HT1080 (cell line): Measurements from ENCODE around the gene PADI1. TPM values are rescaled to one million over a fixed set of nuclear protein-coding genes. Genes with fewer than 3 reads are reported as not detected.

Experiments
- DNase-seq: peaks from one replicate; pipeline ENCODE4 v3.0.0-alpha.2; 2015; ENCODE audit warnings: low read depth
- total RNA-seq: library from RNA; depleted of rRNA; stranded (reverse); fragments of >200 nt; shearing (Covaris generic); gene quantifications from 2 replicates; pipeline ENCODE4 v1.2.3, GENCODE V29; 2014

The PADI1 gene
- total RNA-seq, 1 experiment from 2014 or later, result 0.66 TPM

DNA sequence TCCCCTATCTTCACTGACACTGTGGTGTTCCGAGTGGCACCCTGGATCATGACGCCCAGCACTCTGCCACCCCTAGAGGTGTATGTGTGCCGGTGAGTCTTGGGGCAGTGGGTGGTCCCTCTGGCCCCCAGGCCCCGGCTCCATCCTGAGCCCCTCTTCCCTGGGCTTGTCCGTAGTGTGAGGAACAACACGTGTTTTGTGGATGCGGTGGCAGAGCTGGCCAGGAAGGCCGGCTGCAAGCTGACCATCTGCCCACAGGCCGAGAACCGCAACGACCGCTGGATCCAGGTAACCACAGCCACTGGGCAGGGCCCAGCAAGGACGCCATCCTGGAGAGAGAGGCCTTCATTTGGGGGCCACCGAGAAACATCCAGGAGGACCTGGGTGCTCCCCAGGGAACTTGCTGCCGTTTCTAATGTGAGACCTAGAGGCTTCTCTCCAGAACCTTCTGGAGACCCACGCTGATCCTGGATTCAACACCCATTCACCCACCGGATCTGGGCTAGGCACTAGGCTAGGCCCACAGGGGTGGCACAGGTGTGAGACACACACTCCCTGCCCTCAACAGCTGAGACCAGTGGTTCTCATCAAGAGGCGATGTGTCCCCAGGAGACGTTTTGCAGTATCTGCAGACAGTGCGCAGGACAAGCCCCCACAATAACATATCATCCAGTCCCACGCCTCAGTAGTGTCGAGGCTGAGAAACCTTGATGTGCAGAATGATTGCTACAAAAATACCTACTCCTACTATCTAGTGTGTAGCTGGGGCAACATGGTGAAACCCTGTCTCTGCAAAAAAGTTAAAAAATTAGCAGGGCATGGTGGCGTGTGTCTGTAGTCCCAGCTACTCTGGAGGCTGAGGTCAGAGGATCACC lies 66.2 kb downstream of the PADI1 start:
- no peak for DNase-seq

DNA sequence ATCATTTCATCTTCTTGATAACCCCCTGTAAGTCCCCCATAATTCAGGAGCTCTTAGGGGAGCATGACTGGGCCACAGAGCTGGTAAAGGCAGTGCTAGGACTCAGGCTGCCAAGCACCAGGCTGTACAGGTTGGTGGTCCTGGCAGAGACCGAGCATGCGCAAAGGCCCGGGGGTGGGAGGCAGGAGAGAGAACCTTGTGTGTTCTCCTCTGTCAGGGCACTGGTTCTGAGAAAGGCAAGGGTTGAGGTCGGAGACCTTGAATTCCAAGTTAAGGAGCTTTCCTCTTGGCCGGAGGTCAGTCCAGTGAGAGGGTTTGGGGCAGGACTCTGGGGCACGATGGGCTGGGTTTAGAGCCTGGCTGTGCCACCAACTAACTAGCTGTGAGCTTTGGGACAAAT lies 67.1 kb downstream of the PADI1 start:
- DNase-seq, result no peak

GRCh38 chr1:17272646-17273045 lies 67.7 kb downstream of the PADI1 start:
- DNase-seq, result no peak

- DNase-seq, result no peak
These were observed 68.2 kb downstream of the PADI1 start for GRCh38 chr1:17273096-17273495.

DNA sequence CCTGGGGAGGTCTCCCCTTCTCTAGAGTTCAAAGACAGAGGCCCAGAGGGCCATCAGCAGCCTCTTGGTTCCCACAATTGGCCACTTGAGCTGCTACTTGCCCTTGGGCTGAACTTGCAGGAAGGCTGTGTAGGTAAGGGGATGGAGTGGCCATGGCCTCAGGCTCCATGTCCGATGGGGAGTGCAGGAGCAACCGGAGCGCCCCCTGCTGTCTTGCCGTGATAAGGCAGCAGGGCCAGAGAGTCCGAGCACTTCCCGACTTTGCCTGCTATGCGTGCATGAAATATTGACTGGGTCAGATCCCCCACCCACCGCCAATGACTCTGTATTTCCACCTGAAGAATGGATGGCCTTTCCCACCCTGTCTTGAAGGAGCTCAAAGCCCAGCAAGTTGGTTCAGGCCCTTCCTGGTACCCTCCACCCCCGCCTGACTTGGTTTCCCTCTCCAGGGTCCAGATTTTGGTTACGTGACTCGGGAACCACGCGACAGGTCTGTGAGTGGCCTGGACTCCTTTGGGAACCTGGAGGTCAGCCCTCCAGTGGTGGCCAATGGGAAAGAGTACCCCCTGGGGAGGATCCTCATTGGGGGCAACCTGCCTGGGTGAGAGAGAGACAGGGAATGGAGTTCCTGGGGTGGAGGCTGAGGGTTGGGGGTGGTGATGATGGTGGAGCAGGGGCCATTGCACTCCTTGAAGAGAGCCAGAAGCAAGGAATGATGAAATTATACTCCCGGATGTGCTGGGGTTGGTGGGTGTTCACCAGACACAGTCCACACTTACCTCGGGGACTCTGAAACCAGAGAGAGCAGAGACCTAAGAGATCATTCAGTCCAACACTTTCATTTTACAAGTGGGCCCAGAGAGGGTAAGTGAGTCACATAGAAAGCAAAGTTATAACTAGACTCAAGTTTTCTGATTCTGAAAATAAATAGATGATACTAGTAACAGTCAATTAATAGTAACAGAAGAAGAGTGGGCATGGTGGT lies 69.5 kb downstream of the PADI1 start:
- DNase-seq, result peak; percentile 66

GRCh38 chr1:17276568-17276967 lies 71.6 kb downstream of the PADI1 start:
- peak; percentile 90 for DNase-seq

GRCh38 chr1:17277511-17278159 lies 72.7 kb downstream of the PADI1 start:
- DNase-seq, result no peak

GRCh38 chr1:17278996-17279830 lies 74.3 kb downstream of the PADI1 start:
- DNase-seq, result no peak

DNA sequence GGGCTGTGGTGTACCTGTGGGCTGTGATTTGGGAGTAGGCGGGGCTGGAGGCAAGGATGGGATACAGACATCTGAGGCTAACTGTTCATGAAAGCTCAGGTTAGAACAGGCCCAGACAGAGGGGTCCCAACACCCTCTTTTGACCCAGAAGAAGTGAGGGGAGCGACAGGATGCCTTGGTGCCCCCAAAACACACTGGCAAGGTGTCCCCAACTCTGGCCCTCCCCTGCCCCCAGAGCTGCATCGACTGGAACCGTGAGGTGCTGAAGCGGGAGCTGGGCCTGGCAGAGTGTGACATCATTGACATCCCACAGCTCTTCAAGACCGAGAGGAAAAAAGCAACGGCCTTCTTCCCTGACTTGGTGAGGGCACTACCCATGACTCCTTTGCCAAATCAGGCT lies 75.5 kb downstream of the PADI1 start:
- no peak for DNase-seq

DNA sequence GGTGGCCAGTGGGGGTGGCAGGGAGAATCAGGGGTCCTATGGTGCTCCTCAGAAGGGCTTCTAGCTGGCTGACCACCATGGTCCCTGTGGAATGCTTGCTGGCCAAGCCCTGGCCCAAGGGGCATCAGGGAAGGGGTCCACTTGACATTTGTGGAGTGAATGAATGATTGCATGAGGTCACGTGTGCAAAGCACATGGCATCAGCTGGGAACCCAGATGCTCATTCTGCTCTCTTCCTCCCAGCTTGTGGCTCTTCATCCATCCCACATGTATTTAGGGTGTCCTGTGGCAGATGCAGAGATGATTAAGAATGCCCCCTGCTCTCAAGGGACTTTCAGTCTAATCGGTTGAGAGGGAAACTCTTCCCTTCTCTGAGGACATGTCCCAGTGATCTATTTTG lies 76.0 kb downstream of the PADI1 start:
- DNase-seq, result no peak

DNA sequence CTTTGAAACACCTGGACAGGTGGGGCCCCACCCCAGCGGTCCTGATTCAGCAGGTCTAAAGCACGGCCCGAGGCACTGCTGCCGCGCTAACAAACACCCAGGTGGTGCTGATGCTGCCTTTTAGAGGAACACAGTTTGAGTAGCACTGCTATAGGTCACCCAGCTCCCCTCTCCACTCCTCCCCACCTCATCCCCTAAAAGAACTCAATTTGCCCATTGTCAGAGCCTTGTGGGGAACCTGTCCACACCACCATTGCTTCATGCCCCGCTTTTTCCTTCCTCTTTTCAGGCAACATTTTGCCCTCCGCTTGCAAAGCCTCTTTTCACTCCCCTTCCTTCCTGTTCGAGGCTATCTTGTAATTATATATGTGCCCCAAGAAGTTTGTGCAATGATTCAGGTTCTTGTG lies 76.8 kb downstream of the PADI1 start:
- DNase-seq, result no peak

DNA sequence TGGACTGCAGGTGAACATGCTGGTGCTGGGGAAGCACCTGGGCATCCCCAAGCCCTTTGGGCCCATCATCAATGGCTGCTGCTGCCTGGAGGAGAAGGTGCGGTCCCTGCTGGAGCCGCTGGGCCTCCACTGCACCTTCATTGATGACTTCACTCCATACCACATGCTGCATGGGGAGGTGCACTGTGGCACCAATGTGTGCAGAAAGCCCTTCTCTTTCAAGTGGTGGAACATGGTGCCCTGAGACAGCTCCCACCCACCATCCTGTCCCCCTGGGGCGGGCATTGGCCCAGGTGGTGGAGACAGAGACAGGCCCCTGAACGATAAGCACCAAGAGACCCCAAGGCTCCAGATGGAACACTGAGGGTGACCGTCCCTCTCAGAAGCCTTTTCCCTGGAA lies 77.9 kb downstream of the PADI1 start:
- DNase-seq, result no peak

DNA sequence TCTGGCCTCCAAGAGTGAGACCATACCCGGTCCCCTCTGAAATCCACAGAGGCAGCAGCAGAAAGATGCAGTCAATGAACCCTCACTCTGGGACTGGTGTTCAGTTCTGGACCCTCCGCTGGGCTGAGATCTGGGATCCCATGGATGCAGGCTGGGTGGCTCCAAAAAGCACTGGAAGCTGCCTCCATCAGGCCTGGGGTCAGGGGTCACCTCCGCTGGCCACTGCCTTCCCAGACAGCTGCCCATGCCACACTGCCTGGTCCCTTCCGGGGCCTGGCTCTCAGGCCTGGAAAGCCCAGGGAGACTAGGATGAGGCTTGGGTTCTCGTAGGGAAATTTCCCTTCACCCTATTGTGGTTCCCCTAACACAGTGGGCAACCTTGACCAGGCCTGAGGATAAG lies 81.7 kb downstream of the PADI1 start:
- no peak for DNase-seq

- peak; percentile 93 for DNase-seq
These were observed 82.3 kb downstream of the PADI1 start for GRCh38 chr1:17287130-17287776.

GRCh38 chr1:17289721-17290120 lies 84.8 kb downstream of the PADI1 start:
- DNase-seq, result peak; percentile 64

DNA sequence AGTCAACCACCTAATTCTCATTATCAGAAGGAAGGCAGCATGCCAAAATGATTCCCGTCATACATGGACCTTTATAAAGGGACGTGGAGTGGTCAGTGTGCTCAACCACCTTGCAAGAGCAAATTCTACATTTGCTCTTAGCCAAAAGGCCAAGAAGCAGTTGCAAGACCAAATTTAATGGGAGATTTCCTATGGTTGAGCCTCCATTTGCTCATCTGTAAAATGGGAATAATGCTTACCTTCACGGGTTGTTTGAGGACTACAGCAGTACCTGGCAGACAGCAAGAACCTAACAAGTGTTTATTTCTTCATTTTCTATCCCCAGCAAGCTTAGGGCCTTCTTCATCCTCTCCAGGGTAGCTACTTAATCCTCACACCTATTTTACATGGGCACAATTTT lies 85.6 kb downstream of the PADI1 start:
- no peak for DNase-seq

DNA sequence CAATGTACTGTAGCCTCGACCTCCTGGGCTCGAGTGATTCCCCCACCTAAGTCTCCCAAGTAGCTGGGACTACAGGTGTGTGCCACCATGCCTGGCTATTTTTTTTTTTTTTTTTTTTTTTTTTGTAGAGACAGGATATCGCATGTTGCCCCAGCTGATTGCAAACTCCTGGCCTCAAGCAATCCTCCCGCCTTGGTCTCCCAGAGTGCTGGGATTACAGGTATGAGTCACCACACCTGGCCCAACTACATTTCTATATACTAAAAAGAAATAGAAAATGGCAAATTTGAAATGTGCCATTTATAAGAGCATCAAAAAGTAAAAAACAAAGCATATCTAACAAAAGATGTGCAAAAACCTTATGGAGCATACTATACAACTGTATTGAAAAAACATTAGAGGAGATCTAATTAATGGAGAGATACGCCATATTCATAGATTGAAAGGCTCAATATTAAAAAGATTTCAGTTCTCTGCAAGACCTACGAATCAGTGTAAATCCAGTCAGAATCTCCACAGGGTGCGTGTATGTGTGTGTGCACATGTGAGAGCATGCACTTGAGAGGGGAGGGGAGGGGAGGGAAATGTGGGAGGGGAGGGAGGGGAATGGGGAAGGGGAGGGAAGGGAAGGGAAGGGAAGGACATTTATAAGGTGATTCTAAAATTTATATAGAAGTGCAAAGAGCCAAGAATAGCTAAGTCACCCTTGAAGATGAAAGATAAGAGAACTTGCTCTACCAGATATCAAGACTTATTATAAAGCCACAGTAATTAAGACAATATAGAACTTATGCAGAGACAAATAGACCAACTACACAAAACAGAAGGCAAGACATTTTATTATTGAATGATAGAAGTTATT lies 87.6 kb downstream of the PADI1 start:
- DNase-seq, result no peak

DNA sequence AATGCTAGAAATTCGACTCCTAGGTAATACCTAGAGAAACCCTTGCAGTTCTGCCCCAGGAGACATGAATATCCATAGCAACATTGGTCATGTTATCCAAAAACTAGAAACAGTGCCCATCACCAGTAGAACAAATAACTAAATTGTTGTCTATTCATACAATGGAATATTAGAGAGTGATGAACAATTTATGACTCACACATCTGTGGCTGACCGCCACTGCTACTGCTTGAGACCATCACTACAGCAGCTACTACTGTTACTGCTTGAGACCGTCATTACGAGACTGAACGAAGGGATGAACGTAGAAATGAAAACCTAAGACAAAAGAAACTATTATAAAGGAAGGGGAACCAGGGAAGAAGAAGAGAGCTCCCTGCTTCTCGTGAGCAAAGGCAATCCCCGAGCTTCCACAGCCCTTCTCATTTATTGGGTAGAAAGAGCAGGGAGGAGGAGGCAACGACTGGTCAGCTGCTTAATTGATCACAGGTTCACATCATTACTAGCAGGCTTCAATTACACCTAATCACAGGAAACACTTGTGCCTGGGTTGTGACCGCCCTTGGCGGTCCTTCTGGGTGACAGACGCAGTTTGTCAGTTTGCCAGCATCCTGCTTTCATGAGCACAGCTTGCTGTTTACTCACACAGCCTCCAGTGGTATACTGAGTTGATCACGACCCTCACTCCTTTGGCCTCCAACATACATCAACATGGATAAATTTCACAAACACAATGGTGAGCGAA lies 88.9 kb downstream of the PADI1 start:
- DNase-seq, result peak; percentile 56

DNA sequence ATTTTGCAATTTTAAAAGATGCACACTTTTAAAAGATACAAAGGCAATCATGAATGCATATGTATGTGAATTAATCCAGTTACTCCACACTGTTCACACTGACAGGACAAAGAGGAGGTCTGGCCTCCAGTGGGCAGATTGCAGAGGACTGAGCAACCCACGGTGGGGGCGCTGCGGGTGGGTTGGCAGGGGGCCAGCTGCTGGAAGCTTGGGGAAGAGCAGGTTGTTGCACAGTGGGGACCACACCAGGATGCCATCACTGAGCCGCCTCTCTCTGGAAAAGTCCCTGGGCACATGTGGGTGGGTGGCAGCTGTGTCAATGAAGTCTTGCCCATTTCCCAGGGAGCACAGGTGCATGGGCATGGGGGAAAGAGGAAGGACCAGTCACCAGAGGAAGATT lies 90.4 kb downstream of the PADI1 start:
- DNase-seq, result no peak
